NB4 (cell line): Measurements from ENCODE around the gene SPAAR.

Source experiments
- DNase-seq: peaks from one replicate; pipeline ENCODE4 v3.0.0; 2010; ENCODE audit warnings: low read depth
- H3K4me3 ChIP-seq: one replicate; pipeline ENCODE4 v1.5.1; 2011; ENCODE audit warnings: mild to moderate bottlenecking, low read depth, low read length, moderate library complexity
- MAX ChIP-seq: IDR thresholded peaks from 2 replicates; pipeline ENCODE4 v1.6.1; 2011; ENCODE audit warnings: low read depth, low read length
- MYC ChIP-seq: IDR thresholded peaks from 2 replicates; pipeline ENCODE4 v1.6.1; 2011; ENCODE audit warnings: low read depth, low read length
- POLR2A ChIP-seq: IDR thresholded peaks from 2 replicates; pipeline ENCODE4 v1.6.1; 2011; ENCODE audit warnings: mild to moderate bottlenecking; ENCODE audit not compliant: insufficient read length; ENCODE audit errors: extremely low read depth
- TF ChIP-seq, protein P1 (sequence below): IDR thresholded peaks from one replicate; pipeline ENCODE4 v1.5.1; 2012; ENCODE audit warnings: low read depth, low read length

The SPAAR gene

GRCh38 chr9:35867538-35867937 lies 41.8 kb upstream of the SPAAR start:
- DNase-seq = no peak
- H3K4me3 ChIP-seq = no peak overlapping the region
- TF ChIP-seq MAX (no peak), POLR2A (no peak), MYC (no peak)
- TF ChIP-seq, protein P1, sequence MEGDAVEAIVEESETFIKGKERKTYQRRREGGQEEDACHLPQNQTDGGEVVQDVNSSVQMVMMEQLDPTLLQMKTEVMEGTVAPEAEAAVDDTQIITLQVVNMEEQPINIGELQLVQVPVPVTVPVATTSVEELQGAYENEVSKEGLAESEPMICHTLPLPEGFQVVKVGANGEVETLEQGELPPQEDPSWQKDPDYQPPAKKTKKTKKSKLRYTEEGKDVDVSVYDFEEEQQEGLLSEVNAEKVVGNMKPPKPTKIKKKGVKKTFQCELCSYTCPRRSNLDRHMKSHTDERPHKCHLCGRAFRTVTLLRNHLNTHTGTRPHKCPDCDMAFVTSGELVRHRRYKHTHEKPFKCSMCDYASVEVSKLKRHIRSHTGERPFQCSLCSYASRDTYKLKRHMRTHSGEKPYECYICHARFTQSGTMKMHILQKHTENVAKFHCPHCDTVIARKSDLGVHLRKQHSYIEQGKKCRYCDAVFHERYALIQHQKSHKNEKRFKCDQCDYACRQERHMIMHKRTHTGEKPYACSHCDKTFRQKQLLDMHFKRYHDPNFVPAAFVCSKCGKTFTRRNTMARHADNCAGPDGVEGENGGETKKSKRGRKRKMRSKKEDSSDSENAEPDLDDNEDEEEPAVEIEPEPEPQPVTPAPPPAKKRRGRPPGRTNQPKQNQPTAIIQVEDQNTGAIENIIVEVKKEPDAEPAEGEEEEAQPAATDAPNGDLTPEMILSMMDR = no peak

DNA sequence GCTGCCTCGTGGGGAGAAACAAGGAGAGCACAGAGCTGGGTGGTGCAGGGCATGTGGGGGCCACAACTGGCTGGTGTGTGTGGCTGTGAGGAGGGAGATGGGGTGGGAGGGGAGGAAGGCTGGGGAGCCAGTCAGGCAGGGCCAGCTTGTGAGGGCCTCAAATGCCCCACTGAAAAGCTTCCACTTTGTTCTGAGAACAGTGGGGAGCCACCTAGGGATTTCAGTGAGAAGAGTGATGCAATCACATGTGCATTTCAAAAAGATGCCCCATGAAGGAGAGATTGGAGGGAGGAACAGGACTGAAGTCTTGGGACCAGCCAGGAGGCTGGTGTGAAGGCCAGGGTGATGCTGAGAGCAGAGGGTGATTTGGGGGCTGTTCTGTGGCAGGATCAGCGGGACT lies 40.4 kb upstream of the SPAAR start:
- peak; percentile 8 for DNase-seq
- no peak for TF ChIP-seq MAX
- no peak for TF ChIP-seq POLR2A
- TF ChIP-seq, protein P1 = no peak
- no peak for TF ChIP-seq MYC
- H3K4me3 ChIP-seq = no peak overlapping the region

GRCh38 chr9:35869621-35870216 lies 39.6 kb upstream of the SPAAR start:
- no peak for DNase-seq
- TF ChIP-seq POLR2A = no peak
- TF ChIP-seq, protein P1 = no peak
- TF ChIP-seq MAX = no peak
- TF ChIP-seq MYC = no peak
- H3K4me3 ChIP-seq = no peak overlapping the region

GRCh38 chr9:35870351-35870923 lies 38.9 kb upstream of the SPAAR start, which contains the start of gene OR13J1:
OR13J1 (minus strand) TSS chr9:35870401; CDS start chr9:35870401, 0 bp downstream.
- TF ChIP-seq MAX = no peak
- TF ChIP-seq MYC = no peak
- TF ChIP-seq, protein P1 = no peak
- TF ChIP-seq POLR2A = no peak
- H3K4me3 ChIP-seq = no peak within 1 kb of the TSS
- no peak for DNase-seq

GRCh38 chr9:35871545-35871944 lies 37.7 kb upstream of the SPAAR start:
- DNase-seq = no peak
- no peak overlapping the region for H3K4me3 ChIP-seq
- no peak for TF ChIP-seq MAX
- TF ChIP-seq, protein P1 = no peak
- TF ChIP-seq POLR2A = no peak
- no peak for TF ChIP-seq MYC
